Vagina (tissue), 2 donors: ENCODE measurements around the gene ZNF599.

Source experiments
- CTCF ChIP-seq, 3 experiments: fragments of 450-650 bp in 2 of 3; fragments of 200-600 bp in 1 of 3; sonication (generic) in 1 of 3; IDR thresholded peaks; one replicate each; pipeline ENCODE4 v1.5.1; 2017 to 2019; ENCODE audit warnings: antibody characterized with exemption in 3 of 3, mild to moderate bottlenecking in 2 of 3, moderate library complexity in 2 of 3
- POLR2A ChIP-seq, 2 donors: fragments of 450-650 bp; IDR thresholded peaks; one replicate each; pipeline ENCODE4 v1.6.1; 2017; ENCODE audit warnings: antibody characterized with exemption in 2 of 2, mild to moderate bottlenecking in 2 of 2, moderate library complexity in 2 of 2
- POLR2AphosphoS5 ChIP-seq, 2 donors: sonication (generic); formaldehyde crosslinking; IDR thresholded peaks; one replicate each; pipeline ENCODE4 v1.9.0; 2017; ENCODE audit warnings: antibody characterized with exemption in 2 of 2, mild to moderate bottlenecking in 2 of 2, low read depth in 1 of 2; ENCODE audit not compliant: insufficient read depth in 1 of 2

GRCh38 chr19:34732612-34733211 lies 40.3 kb downstream of the ZNF599 start:
- TF ChIP-seq POLR2A (IDR thresholded peaks at IDR 0.05), result no peak
- no peak for TF ChIP-seq CTCF (IDR thresholded peaks at IDR 0.05)
- TF ChIP-seq POLR2AphosphoS5 (IDR thresholded peaks at IDR 0.05; ENCODE audit: insufficient read depth in 1 of 2, low read depth in 1 of 2), result no peak
